HepG2 (cell line): ENCODE results near the gene RAPGEF6. TPM values are rescaled to one million over a fixed set of nuclear protein-coding genes. Genes with fewer than 3 reads are reported as not detected.

Experiments
- ELF3 ChIP-seq: IDR thresholded peaks from 2 replicates; pipeline ENCODE4 v1.6.1; 2016; ENCODE audit warnings: missing genetic modification reagents, missing compliant biosample characterization
- KLF11 ChIP-seq: IDR thresholded peaks from 2 replicates; pipeline ENCODE4 v1.6.1; 2016; ENCODE audit warnings: missing compliant biosample characterization
- POGZ ChIP-seq: sonication (generic); formaldehyde crosslinking; IDR thresholded peaks from 2 replicates; pipeline ENCODE4 v1.4.0; 2020; ENCODE audit warnings: mild to moderate bottlenecking, missing genetic modification reagents
- ZNF333 ChIP-seq: sonication (generic); formaldehyde crosslinking; IDR thresholded peaks from 2 replicates; pipeline ENCODE4 v1.4.0; 2020; ENCODE audit warnings: mild to moderate bottlenecking, missing genetic modification reagents, borderline replicate concordance
- polyA plus RNA-seq, 8 experiments: library from polyadenylated mRNA; depleted of rRNA in 3 of 8; stranded (reverse) in 7 of 8; unstranded in 1 of 8; fragments of >200 nt; fragmentation: Illumina TruSeq in 4 of 8; extraction: Trizol in 4 of 8; gene quantifications; 2 replicates each; pipeline versions ENCODE4 v1.2.1 to v1.2.3, GENCODE V29; 2011 to 2016; ENCODE audit warnings: low read depth in 4 of 8, missing spikeins in 1 of 8, mixed read lengths in 1 of 8; ENCODE audit not compliant: insufficient read depth in 1 of 8
- total RNA-seq, 5 experiments: library from RNA; depleted of rRNA; stranded (reverse); fragments of >200 nt; fragmentation: Illumina TruSeq; extraction: Trizol; gene quantifications; 2 replicates each; pipeline ENCODE4 v1.2.3, GENCODE V29; 2016; ENCODE audit warnings: low read depth in 1 of 5
- TF ChIP-seq, protein P1 (sequence below), 2 experiments: fragments of 450-650 bp in 1 of 2; sonication (generic) in 1 of 2; formaldehyde crosslinking in 1 of 2; IDR thresholded peaks; 2 replicates each; pipeline versions ENCODE4 v1.6.1 to v1.8.0; 2016 to 2022; ENCODE audit warnings: antibody characterized with exemption in 1 of 2, mild to moderate bottlenecking in 1 of 2, missing genetic modification reagents in 1 of 2
- TF ChIP-seq, protein P2 (sequence below): sonication (generic); formaldehyde crosslinking; conservative IDR thresholded peaks from 2 replicates; pipeline ENCODE4 v1.8.0; 2022; ENCODE audit warnings: missing genetic modification reagents

RAPGEF6 gene
- total and polyA plus RNA-seq, 2 of the 13 experiments (the other 11 are each of a cell fraction or from before 2014, with no cell fraction given) = 7.7 to 24.6 TPM

DNA sequence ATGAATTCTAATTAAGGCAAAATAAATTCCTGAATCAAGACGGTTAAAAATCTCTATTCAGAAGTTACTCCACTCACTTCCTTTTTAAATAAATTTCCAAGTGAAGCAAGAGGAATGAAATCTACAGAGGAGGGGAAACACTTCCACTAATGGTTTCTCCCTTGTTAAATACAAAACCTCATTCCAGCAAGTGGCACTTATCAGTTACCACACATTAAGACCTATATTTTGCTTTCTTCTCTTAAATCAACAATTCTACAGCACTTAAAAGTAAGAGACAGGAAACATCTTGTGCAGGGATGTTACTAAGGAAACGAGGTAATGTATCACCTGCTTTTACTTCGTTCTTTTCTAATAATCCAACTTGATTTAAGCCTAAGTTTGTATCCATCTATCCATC is 172.6 kb downstream of the RAPGEF6 start (continued):
- TF ChIP-seq, protein P1, sequence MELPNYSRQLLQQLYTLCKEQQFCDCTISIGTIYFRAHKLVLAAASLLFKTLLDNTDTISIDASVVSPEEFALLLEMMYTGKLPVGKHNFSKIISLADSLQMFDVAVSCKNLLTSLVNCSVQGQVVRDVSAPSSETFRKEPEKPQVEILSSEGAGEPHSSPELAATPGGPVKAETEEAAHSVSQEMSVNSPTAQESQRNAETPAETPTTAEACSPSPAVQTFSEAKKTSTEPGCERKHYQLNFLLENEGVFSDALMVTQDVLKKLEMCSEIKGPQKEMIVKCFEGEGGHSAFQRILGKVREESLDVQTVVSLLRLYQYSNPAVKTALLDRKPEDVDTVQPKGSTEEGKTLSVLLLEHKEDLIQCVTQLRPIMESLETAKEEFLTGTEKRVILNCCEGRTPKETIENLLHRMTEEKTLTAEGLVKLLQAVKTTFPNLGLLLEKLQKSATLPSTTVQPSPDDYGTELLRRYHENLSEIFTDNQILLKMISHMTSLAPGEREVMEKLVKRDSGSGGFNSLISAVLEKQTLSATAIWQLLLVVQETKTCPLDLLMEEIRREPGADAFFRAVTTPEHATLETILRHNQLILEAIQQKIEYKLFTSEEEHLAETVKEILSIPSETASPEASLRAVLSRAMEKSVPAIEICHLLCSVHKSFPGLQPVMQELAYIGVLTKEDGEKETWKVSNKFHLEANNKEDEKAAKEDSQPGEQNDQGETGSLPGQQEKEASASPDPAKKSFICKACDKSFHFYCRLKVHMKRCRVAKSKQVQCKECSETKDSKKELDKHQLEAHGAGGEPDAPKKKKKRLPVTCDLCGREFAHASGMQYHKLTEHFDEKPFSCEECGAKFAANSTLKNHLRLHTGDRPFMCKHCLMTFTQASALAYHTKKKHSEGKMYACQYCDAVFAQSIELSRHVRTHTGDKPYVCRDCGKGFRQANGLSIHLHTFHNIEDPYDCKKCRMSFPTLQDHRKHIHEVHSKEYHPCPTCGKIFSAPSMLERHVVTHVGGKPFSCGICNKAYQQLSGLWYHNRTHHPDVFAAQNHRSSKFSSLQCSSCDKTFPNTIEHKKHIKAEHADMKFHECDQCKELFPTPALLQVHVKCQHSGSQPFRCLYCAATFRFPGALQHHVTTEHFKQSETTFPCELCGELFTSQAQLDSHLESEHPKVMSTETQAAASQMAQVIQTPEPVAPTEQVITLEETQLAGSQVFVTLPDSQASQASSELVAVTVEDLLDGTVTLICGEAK (IDR thresholded peaks at IDR 0.05) = no peak
- TF ChIP-seq, protein P1 (CRISPR knock-in tag; IDR thresholded peaks at IDR 0.05) = no peak
- TF ChIP-seq ELF3 = no peak
- no peak for TF ChIP-seq ZNF333 (CRISPR knock-in tag)
- TF ChIP-seq POGZ (CRISPR knock-in tag) = no peak
- no peak for TF ChIP-seq KLF11 (CRISPR knock-in tag)
- TF ChIP-seq, protein P2, sequence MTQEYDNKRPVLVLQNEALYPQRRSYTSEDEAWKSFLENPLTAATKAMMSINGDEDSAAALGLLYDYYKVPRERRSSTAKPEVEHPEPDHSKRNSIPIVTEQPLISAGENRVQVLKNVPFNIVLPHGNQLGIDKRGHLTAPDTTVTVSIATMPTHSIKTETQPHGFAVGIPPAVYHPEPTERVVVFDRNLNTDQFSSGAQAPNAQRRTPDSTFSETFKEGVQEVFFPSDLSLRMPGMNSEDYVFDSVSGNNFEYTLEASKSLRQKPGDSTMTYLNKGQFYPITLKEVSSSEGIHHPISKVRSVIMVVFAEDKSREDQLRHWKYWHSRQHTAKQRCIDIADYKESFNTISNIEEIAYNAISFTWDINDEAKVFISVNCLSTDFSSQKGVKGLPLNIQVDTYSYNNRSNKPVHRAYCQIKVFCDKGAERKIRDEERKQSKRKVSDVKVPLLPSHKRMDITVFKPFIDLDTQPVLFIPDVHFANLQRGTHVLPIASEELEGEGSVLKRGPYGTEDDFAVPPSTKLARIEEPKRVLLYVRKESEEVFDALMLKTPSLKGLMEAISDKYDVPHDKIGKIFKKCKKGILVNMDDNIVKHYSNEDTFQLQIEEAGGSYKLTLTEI (CRISPR knock-in tag) = no peak
